ENCODE measurements around the gene TGFBRAP1. TPM values are rescaled to one million over a fixed set of nuclear protein-coding genes. Genes with fewer than 3 reads are reported as not detected.

TGFBRAP1 gene
- total RNA-seq, 1 experiment from 2014 or later, result 24.8 TPM

DNA sequence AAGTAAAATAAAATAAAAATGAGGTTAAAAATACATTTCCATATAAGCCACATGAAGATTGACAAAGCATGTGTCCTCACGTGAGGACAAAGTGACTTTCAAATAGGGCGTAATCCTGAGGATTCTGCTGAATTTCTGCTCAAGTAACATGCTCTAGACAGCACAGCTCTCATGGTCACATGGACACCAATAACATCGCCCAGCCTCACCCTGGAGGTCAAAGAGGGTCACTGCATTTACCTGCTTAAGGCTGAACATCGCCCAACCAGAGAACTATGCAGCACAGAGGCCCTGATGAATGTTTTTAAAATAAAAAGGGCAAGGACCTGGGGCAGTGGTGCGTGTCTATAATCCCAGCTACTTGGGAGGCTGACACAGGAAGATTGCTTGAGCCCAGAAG, 30.2 kb downstream of the TGFBRAP1 start:
- TF ChIP-seq EZH2 (IDR thresholded peaks at IDR 0.05; ENCODE audit: borderline replicate concordance, low read depth, low read length, poor library complexity, severe bottlenecking), result no peak
- TF ChIP-seq, protein P1, sequence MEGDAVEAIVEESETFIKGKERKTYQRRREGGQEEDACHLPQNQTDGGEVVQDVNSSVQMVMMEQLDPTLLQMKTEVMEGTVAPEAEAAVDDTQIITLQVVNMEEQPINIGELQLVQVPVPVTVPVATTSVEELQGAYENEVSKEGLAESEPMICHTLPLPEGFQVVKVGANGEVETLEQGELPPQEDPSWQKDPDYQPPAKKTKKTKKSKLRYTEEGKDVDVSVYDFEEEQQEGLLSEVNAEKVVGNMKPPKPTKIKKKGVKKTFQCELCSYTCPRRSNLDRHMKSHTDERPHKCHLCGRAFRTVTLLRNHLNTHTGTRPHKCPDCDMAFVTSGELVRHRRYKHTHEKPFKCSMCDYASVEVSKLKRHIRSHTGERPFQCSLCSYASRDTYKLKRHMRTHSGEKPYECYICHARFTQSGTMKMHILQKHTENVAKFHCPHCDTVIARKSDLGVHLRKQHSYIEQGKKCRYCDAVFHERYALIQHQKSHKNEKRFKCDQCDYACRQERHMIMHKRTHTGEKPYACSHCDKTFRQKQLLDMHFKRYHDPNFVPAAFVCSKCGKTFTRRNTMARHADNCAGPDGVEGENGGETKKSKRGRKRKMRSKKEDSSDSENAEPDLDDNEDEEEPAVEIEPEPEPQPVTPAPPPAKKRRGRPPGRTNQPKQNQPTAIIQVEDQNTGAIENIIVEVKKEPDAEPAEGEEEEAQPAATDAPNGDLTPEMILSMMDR (conservative IDR thresholded peaks at IDR 0.05; ENCODE audit: low read depth, low read length), result no peak
- Histone ChIP-seq H3K36me3 (ENCODE audit: insufficient read depth, low read length, poor library complexity, severe bottlenecking) (peaks cover 24% of the 10 kb centered on the region), H3K4me3 (ENCODE audit: low read depth, low read length, poor library complexity, severe bottlenecking) (no peak overlapping the region), H3K9me3 (ENCODE audit: low read depth, low read length, poor library complexity, severe bottlenecking) (no peaks in the 10 kb centered on the region), H3K27me3 (replicated peaks; ENCODE audit: insufficient read depth, low read depth, low read length, poor library complexity) (no peaks in the 10 kb centered on the region), H3K27ac (ENCODE audit: low read depth, low read length, poor library complexity, severe bottlenecking) (no peak overlapping the region), H3K4me1 (ENCODE audit: insufficient read depth, low read length, poor library complexity, severe bottlenecking) (no peaks in the 10 kb centered on the region)
- intact Hi-C loops (cut with micrococcal nuclease; ENCODE audit: unreplicated experiment), result loop anchor here (5.0 kb wide), 1 partner anchor 187 kb away; no protein-coding TSS in a partner anchor
- DNase-seq (ENCODE audit: low spot score), result no peak
- POLR2A ChIA-PET (ENCODE audit: low non-redundant PET), result no interaction called here
- CTCF ChIA-PET, result no interaction called here
- no TSS peak for BruUV-seq (replicated peaks)

DNA sequence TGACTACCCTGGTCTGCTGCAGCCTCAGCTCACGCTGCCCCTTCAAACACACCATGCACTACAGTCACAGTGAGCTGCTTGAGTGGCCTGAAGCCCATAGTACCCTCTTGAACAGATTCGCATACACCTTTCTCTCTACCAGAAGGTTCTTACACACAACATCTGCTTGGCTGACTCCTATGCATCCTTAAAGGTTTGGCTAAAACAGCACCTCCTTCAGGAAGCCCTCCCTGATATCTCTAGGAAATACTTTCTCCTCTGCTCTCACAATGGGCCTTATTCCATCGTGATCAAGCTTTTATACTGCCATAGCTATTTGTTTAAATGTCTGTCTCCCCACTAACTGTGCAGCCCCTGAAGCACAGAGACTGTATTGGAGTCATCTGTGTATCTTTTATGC, 31.5 kb downstream of the TGFBRAP1 start:
- no peak for TF ChIP-seq EZH2 (IDR thresholded peaks at IDR 0.05; ENCODE audit: borderline replicate concordance, low read depth, low read length, poor library complexity, severe bottlenecking)
- TF ChIP-seq, protein P1 (conservative IDR thresholded peaks at IDR 0.05; ENCODE audit: low read depth, low read length), result no peak
- no peak for DNase-seq (ENCODE audit: low spot score)
- ChIA-PET POLR2A (ENCODE audit: low non-redundant PET) (no interaction called here), CTCF (no interaction called here)
- no TSS peak for BruUV-seq (replicated peaks)
- Histone ChIP-seq H3K27me3 (replicated peaks; ENCODE audit: insufficient read depth, low read depth, low read length, poor library complexity) (no peaks in the 10 kb centered on the region), H3K27ac (ENCODE audit: low read depth, low read length, poor library complexity, severe bottlenecking) (no peak overlapping the region), H3K4me3 (ENCODE audit: low read depth, low read length, poor library complexity, severe bottlenecking) (no peak overlapping the region), H3K9me3 (ENCODE audit: low read depth, low read length, poor library complexity, severe bottlenecking) (no peaks in the 10 kb centered on the region), H3K4me1 (ENCODE audit: insufficient read depth, low read length, poor library complexity, severe bottlenecking) (no peaks in the 10 kb centered on the region), H3K36me3 (ENCODE audit: insufficient read depth, low read length, poor library complexity, severe bottlenecking) (peaks cover 27% of the 10 kb centered on the region)
- intact Hi-C loops (cut with micrococcal nuclease; ENCODE audit: unreplicated experiment), result loop anchor here (5.0 kb wide), 1 partner anchor 186 kb away; no protein-coding TSS in a partner anchor

DNA sequence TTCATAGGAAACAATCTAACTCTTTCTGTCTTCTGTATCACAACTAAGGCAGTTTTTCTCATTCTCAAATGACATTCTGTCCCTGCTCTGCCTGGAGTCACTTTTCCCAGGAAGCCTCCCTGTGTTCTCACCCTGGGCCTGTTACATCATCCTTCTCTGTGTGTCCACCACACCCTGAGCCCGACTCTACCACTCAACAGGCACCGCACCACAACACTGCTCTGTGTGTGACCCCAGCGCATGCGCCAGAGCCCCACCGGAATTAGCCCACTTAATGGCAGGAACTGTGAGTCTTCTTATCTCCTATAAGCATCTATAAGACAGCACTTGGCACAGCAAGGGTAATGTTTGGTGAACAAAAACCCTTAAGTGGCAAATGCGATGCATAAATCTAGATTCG, 32.3 kb downstream of the TGFBRAP1 start:
- TF ChIP-seq EZH2 (IDR thresholded peaks at IDR 0.05; ENCODE audit: borderline replicate concordance, low read depth, low read length, poor library complexity, severe bottlenecking), result no peak
- TF ChIP-seq, protein P1 (conservative IDR thresholded peaks at IDR 0.05; ENCODE audit: low read depth, low read length), result no peak
- Histone ChIP-seq H3K9me3 (ENCODE audit: low read depth, low read length, poor library complexity, severe bottlenecking) (no peaks in the 10 kb centered on the region), H3K4me1 (ENCODE audit: insufficient read depth, low read length, poor library complexity, severe bottlenecking) (no peaks in the 10 kb centered on the region), H3K4me3 (ENCODE audit: low read depth, low read length, poor library complexity, severe bottlenecking) (no peak overlapping the region), H3K27ac (ENCODE audit: low read depth, low read length, poor library complexity, severe bottlenecking) (no peak overlapping the region), H3K36me3 (ENCODE audit: insufficient read depth, low read length, poor library complexity, severe bottlenecking) (peaks cover 27% of the 10 kb centered on the region), H3K27me3 (replicated peaks; ENCODE audit: insufficient read depth, low read depth, low read length, poor library complexity) (no peaks in the 10 kb centered on the region)
- no TSS peak for BruUV-seq (replicated peaks)
- ChIA-PET CTCF (no interaction called here), POLR2A (ENCODE audit: low non-redundant PET) (no interaction called here)
- intact Hi-C loops (cut with micrococcal nuclease; ENCODE audit: unreplicated experiment), result loop anchor here (5.0 kb wide), 1 partner anchor 185 kb away; no protein-coding TSS in a partner anchor
- DNase-seq (ENCODE audit: low spot score), result peak; percentile 40
